Memory B cell (primary cell): Measurements from ENCODE around the gene BARHL1.
A peak's percentile ranks its signal among the peaks of the same experiment; 100 is the strongest.

Experiments used
- ATAC-seq: fragments of 150-1000 bp; cut with Tn5 transposase; 2 replicates; pipeline ENCODE4 v1.10.0; 2021; ENCODE audit warnings: low read depth, mild to moderate bottlenecking, moderate library complexity
- DNase-seq, 2 donors: peaks; one replicate each; pipeline ENCODE4 v3.0.0; 2022; ENCODE audit warnings: low spot score in 2 of 2
- H3K27ac Mint-ChIP-seq: one replicate; pipeline ENCODE4 v1.8.0; 2022; ENCODE audit warnings: mild to moderate bottlenecking, moderate library complexity, mixed read lengths
- H3K27me3 Mint-ChIP-seq: one replicate; pipeline ENCODE4 v1.8.0; 2022; ENCODE audit warnings: mixed read lengths
- H3K36me3 Mint-ChIP-seq: one replicate; pipeline ENCODE4 v1.8.0; 2022; ENCODE audit warnings: mild to moderate bottlenecking, mixed read lengths
- H3K4me1 Mint-ChIP-seq: one replicate; pipeline ENCODE4 v1.8.0; 2022; ENCODE audit warnings: mixed read lengths
- H3K4me3 Mint-ChIP-seq: one replicate; pipeline ENCODE4 v1.8.0; 2022; ENCODE audit warnings: mild to moderate bottlenecking, moderate library complexity, mixed read lengths
- H3K9me3 Mint-ChIP-seq: one replicate; pipeline ENCODE4 v1.8.0; 2022; ENCODE audit warnings: mixed read lengths

Gene BARHL1

GRCh38 chr9:132571806-132572600 is 10.4 kb upstream of the BARHL1 start:
- no peak overlapping the region for H3K4me3 Mint-ChIP-seq
- no peak for DNase-seq
- H3K27ac Mint-ChIP-seq: no peak overlapping the region
- H3K27me3 Mint-ChIP-seq: peaks cover 27% of the 10 kb centered on the region
- ATAC-seq: no peak
- peaks cover 2% of the 10 kb centered on the region for H3K4me1 Mint-ChIP-seq
- no peaks in the 10 kb centered on the region for H3K9me3 Mint-ChIP-seq
- H3K36me3 Mint-ChIP-seq: peaks cover 9% of the 10 kb centered on the region

- H3K27me3 Mint-ChIP-seq: peaks cover 31% of the 10 kb centered on the region
- H3K36me3 Mint-ChIP-seq: peaks cover 9% of the 10 kb centered on the region
- no peak overlapping the region for H3K4me3 Mint-ChIP-seq
- H3K4me1 Mint-ChIP-seq: peaks cover 2% of the 10 kb centered on the region
- no peaks in the 10 kb centered on the region for H3K9me3 Mint-ChIP-seq
- DNase-seq: no peak
- ATAC-seq: no peak
- H3K27ac Mint-ChIP-seq: no peak overlapping the region
Observed at GRCh38 chr9:132572921-132573320, 9.5 kb upstream of the BARHL1 start.

GRCh38 chr9:132575005-132575609 is 7.3 kb upstream of the BARHL1 start:
- peaks cover 36% of the 10 kb centered on the region for H3K27me3 Mint-ChIP-seq
- no peak overlapping the region for H3K27ac Mint-ChIP-seq
- peaks cover 2% of the 10 kb centered on the region for H3K4me1 Mint-ChIP-seq

GRCh38 chr9:132575811-132576210 is 6.6 kb upstream of the BARHL1 start:
- Mint-ChIP-seq H3K27me3 (peaks cover 36% of the 10 kb centered on the region), H3K27ac (no peak overlapping the region), H3K4me1 (peaks cover 2% of the 10 kb centered on the region), H3K4me3 (no peak overlapping the region), H3K36me3 (peaks cover 8% of the 10 kb centered on the region), H3K9me3 (no peaks in the 10 kb centered on the region)
- no peak for ATAC-seq
- no peak for DNase-seq

More at GRCh38 chr9:132575005-132575609, 7.3 kb upstream of the BARHL1 start:
- ATAC-seq: peak; percentile 27
- Mint-ChIP-seq H3K36me3 (peaks cover 8% of the 10 kb centered on the region), H3K9me3 (no peaks in the 10 kb centered on the region), H3K4me3 (no peak overlapping the region)
- DNase-seq: no peak

- Mint-ChIP-seq H3K9me3 (no peaks in the 10 kb centered on the region), H3K4me3 (no peak overlapping the region), H3K4me1 (peaks cover 8% of the 10 kb centered on the region), H3K27me3 (peaks cover 40% of the 10 kb centered on the region), H3K27ac (no peak overlapping the region), H3K36me3 (peaks cover 8% of the 10 kb centered on the region)
- ATAC-seq: no peak
- no peak for DNase-seq
Observed at GRCh38 chr9:132577119-132577518, 5.3 kb upstream of the BARHL1 start.

GRCh38 chr9:132578367-132578932 is 4.0 kb upstream of the BARHL1 start:
- DNase-seq (no peak), ATAC-seq (no peak)
- Mint-ChIP-seq H3K9me3 (no peaks in the 10 kb centered on the region), H3K4me1 (peaks cover 8% of the 10 kb centered on the region), H3K27ac (no peak overlapping the region), H3K36me3 (peaks cover 8% of the 10 kb centered on the region), H3K4me3 (no peak overlapping the region), H3K27me3 (peaks cover 40% of the 10 kb centered on the region)

- no peak for ATAC-seq
- H3K27ac Mint-ChIP-seq: peak overlapping the region; percentile 31
- DNase-seq: no peak
- H3K9me3 Mint-ChIP-seq: no peaks in the 10 kb centered on the region
- H3K4me1 Mint-ChIP-seq: peaks cover 8% of the 10 kb centered on the region
- H3K4me3 Mint-ChIP-seq: no peak overlapping the region
- peaks cover 5% of the 10 kb centered on the region for H3K36me3 Mint-ChIP-seq
- peaks cover 38% of the 10 kb centered on the region for H3K27me3 Mint-ChIP-seq
Observed at GRCh38 chr9:132579427-132579798, 3.0 kb upstream of the BARHL1 start.

- Mint-ChIP-seq H3K4me3 (no peak overlapping the region), H3K36me3 (no peaks in the 10 kb centered on the region), H3K4me1 (peaks cover 11% of the 10 kb centered on the region), H3K9me3 (no peaks in the 10 kb centered on the region), H3K27me3 (peaks cover 22% of the 10 kb centered on the region), H3K27ac (no peak overlapping the region)
- ATAC-seq (no peak), DNase-seq (no peak)
Observed at GRCh38 chr9:132582786-132583583, 579 bp downstream of the BARHL1 start.

- Mint-ChIP-seq H3K36me3 (no peaks in the 10 kb centered on the region), H3K27me3 (peaks cover 21% of the 10 kb centered on the region), H3K27ac (no peak overlapping the region), H3K9me3 (no peaks in the 10 kb centered on the region), H3K4me3 (no peak overlapping the region), H3K4me1 (peaks cover 14% of the 10 kb centered on the region)
- ATAC-seq (no peak), DNase-seq (no peak)
Observed at GRCh38 chr9:132583584-132584304, 1.3 kb downstream of the BARHL1 start.

GRCh38 chr9:132584601-132585560 is 2.5 kb downstream of the BARHL1 start:
- peaks cover 2% of the 10 kb centered on the region for H3K36me3 Mint-ChIP-seq
- H3K4me1 Mint-ChIP-seq: peaks cover 16% of the 10 kb centered on the region
- H3K27ac Mint-ChIP-seq: no peak overlapping the region
- H3K9me3 Mint-ChIP-seq: no peaks in the 10 kb centered on the region
- peaks cover 22% of the 10 kb centered on the region for H3K27me3 Mint-ChIP-seq
- no peak for ATAC-seq
- no peak for DNase-seq
- no peak overlapping the region for H3K4me3 Mint-ChIP-seq

- ATAC-seq (peak; percentile 79), DNase-seq (peak in 1 of 2 donors; percentile 49)
- Mint-ChIP-seq H3K27me3 (peaks cover 24% of the 10 kb centered on the region), H3K36me3 (peaks cover 4% of the 10 kb centered on the region), H3K4me1 (peaks cover 22% of the 10 kb centered on the region), H3K4me3 (peak overlapping the region; percentile 1), H3K27ac (peak overlapping the region; percentile 54), H3K9me3 (no peaks in the 10 kb centered on the region)
Observed at GRCh38 chr9:132585954-132586829, 3.8 kb downstream of the BARHL1 start.
